ENCODE results near the gene ANKS1A. TPM values are rescaled to one million over a fixed set of nuclear protein-coding genes. Genes with fewer than 3 reads are reported as not detected.
A peak's percentile ranks its signal among the peaks of the same experiment; 100 is the strongest.

ANKS1A gene
- polyA plus RNA-seq, 3 donors from 2014 or later, result 1.3 to 4.3 (median 1.6) TPM

GRCh38 chr6:34941421-34941820 lies 52.4 kb downstream of the ANKS1A start:
- no peak overlapping the region for H3K27ac Mint-ChIP-seq
- H3K9me3 Mint-ChIP-seq, result no peaks in the 10 kb centered on the region
- H3K4me1 Mint-ChIP-seq, result peaks cover 0 to 10% of the 10 kb centered on the region in 2 donors
- no peak overlapping the region for H3K4me3 Mint-ChIP-seq
- no peaks in the 10 kb centered on the region for H3K36me3 Mint-ChIP-seq
- DNase-seq, result no peak
- H3K27me3 Mint-ChIP-seq (ENCODE audit: low read depth in 3 of 3), result no peaks in the 10 kb centered on the region

- Mint-ChIP-seq H3K36me3 (no peaks in the 10 kb centered on the region), H3K4me3 (no peak overlapping the region), H3K27me3 (ENCODE audit: low read depth in 3 of 3) (no peaks in the 10 kb centered on the region), H3K9me3 (no peaks in the 10 kb centered on the region), H3K4me1 (peaks cover 0 to under 1% of the 10 kb centered on the region in 2 donors), H3K27ac (no peak overlapping the region)
- DNase-seq, result no peak
Measured at GRCh38 chr6:34945317-34945716, 56.3 kb downstream of the ANKS1A start.

- Mint-ChIP-seq H3K27me3 (ENCODE audit: low read depth in 3 of 3) (no peaks in the 10 kb centered on the region), H3K9me3 (no peaks in the 10 kb centered on the region), H3K27ac (no peak overlapping the region), H3K36me3 (no peaks in the 10 kb centered on the region), H3K4me1 (no peaks in the 10 kb centered on the region), H3K4me3 (no peak overlapping the region)
- DNase-seq, result no peak
Measured at GRCh38 chr6:34947561-34947960, 58.5 kb downstream of the ANKS1A start.

- H3K27me3 Mint-ChIP-seq (ENCODE audit: low read depth in 3 of 3), result no peaks in the 10 kb centered on the region
- H3K36me3 Mint-ChIP-seq, result no peaks in the 10 kb centered on the region
- H3K4me3 Mint-ChIP-seq, result no peak overlapping the region
- DNase-seq, result no peak
- no peaks in the 10 kb centered on the region for H3K4me1 Mint-ChIP-seq
- H3K27ac Mint-ChIP-seq, result no peak overlapping the region
- H3K9me3 Mint-ChIP-seq, result no peaks in the 10 kb centered on the region
Measured at GRCh38 chr6:34949636-34950035, 60.6 kb downstream of the ANKS1A start.

- H3K4me3 Mint-ChIP-seq, result no peak overlapping the region
- no peaks in the 10 kb centered on the region for H3K4me1 Mint-ChIP-seq
- no peaks in the 10 kb centered on the region for H3K27me3 Mint-ChIP-seq (ENCODE audit: low read depth in 3 of 3)
- H3K9me3 Mint-ChIP-seq, result no peaks in the 10 kb centered on the region
- no peaks in the 10 kb centered on the region for H3K36me3 Mint-ChIP-seq
- no peak overlapping the region for H3K27ac Mint-ChIP-seq
- no peak for DNase-seq
Measured at GRCh38 chr6:34950849-34951248, 61.8 kb downstream of the ANKS1A start.

GRCh38 chr6:34951731-34952130 lies 62.7 kb downstream of the ANKS1A start:
- no peak overlapping the region for H3K4me3 Mint-ChIP-seq

GRCh38 chr6:34953061-34954025 lies 64.3 kb downstream of the ANKS1A start:
- no peak for DNase-seq
- Mint-ChIP-seq H3K27ac (peak overlapping the region in 1 of 6 donors; percentile 6), H3K9me3 (no peaks in the 10 kb centered on the region), H3K27me3 (ENCODE audit: low read depth in 3 of 3) (peaks cover 0 to 1% (median 0%) of the 10 kb centered on the region in 3 donors), H3K4me1 (no peaks in the 10 kb centered on the region), H3K36me3 (no peaks in the 10 kb centered on the region), H3K4me3 (no peak overlapping the region)

More at GRCh38 chr6:34951731-34952130, 62.7 kb downstream of the ANKS1A start:
- no peaks in the 10 kb centered on the region for H3K27me3 Mint-ChIP-seq (ENCODE audit: low read depth in 3 of 3)
- no peaks in the 10 kb centered on the region for H3K9me3 Mint-ChIP-seq
- no peak for DNase-seq
- no peak overlapping the region for H3K27ac Mint-ChIP-seq
- no peaks in the 10 kb centered on the region for H3K36me3 Mint-ChIP-seq
- no peaks in the 10 kb centered on the region for H3K4me1 Mint-ChIP-seq

GRCh38 chr6:34955442-34955841 lies 66.4 kb downstream of the ANKS1A start:
- Mint-ChIP-seq H3K4me3 (no peak overlapping the region), H3K9me3 (no peaks in the 10 kb centered on the region), H3K4me1 (no peaks in the 10 kb centered on the region), H3K27me3 (ENCODE audit: low read depth in 3 of 3) (peaks cover 0 to 1% (median 0%) of the 10 kb centered on the region in 3 donors), H3K27ac (no peak overlapping the region), H3K36me3 (no peaks in the 10 kb centered on the region)
- DNase-seq, result no peak

GRCh38 chr6:34957231-34957783 lies 68.3 kb downstream of the ANKS1A start:
- no peak for DNase-seq
- no peak overlapping the region for H3K4me3 Mint-ChIP-seq
- peaks cover 0 to 1% (median 0%) of the 10 kb centered on the region in 3 donors for H3K27me3 Mint-ChIP-seq (ENCODE audit: low read depth in 3 of 3)
- H3K27ac Mint-ChIP-seq, result peak overlapping the region in 2 of 6 donors; percentile 11 to 41
- no peaks in the 10 kb centered on the region for H3K9me3 Mint-ChIP-seq
- no peaks in the 10 kb centered on the region for H3K4me1 Mint-ChIP-seq
- no peaks in the 10 kb centered on the region for H3K36me3 Mint-ChIP-seq

GRCh38 chr6:34958734-34959133 lies 69.7 kb downstream of the ANKS1A start:
- Mint-ChIP-seq H3K36me3 (no peaks in the 10 kb centered on the region), H3K27ac (no peak overlapping the region), H3K9me3 (no peaks in the 10 kb centered on the region), H3K4me3 (no peak overlapping the region), H3K27me3 (ENCODE audit: low read depth in 3 of 3) (peaks cover 0 to 1% (median 0%) of the 10 kb centered on the region in 3 donors), H3K4me1 (no peaks in the 10 kb centered on the region)
- DNase-seq, result no peak

GRCh38 chr6:34959224-34959623 lies 70.2 kb downstream of the ANKS1A start:
- no peaks in the 10 kb centered on the region for H3K4me1 Mint-ChIP-seq

GRCh38 chr6:34961082-34961481 lies 72.0 kb downstream of the ANKS1A start:
- Mint-ChIP-seq H3K9me3 (no peaks in the 10 kb centered on the region), H3K27me3 (ENCODE audit: low read depth in 3 of 3) (peaks cover 0 to 1% (median 0%) of the 10 kb centered on the region in 3 donors), H3K4me1 (no peaks in the 10 kb centered on the region), H3K4me3 (no peak overlapping the region), H3K36me3 (no peaks in the 10 kb centered on the region), H3K27ac (no peak overlapping the region)
- DNase-seq, result no peak

More at GRCh38 chr6:34959224-34959623, 70.2 kb downstream of the ANKS1A start:
- no peak for DNase-seq
- H3K4me3 Mint-ChIP-seq, result no peak overlapping the region
- peaks cover 0 to 1% (median 0%) of the 10 kb centered on the region in 3 donors for H3K27me3 Mint-ChIP-seq (ENCODE audit: low read depth in 3 of 3)
- H3K36me3 Mint-ChIP-seq, result no peaks in the 10 kb centered on the region
- no peaks in the 10 kb centered on the region for H3K9me3 Mint-ChIP-seq
- H3K27ac Mint-ChIP-seq, result no peak overlapping the region

- Mint-ChIP-seq H3K27ac (peak overlapping the region in 1 of 6 donors; percentile 25), H3K9me3 (no peaks in the 10 kb centered on the region), H3K4me1 (no peaks in the 10 kb centered on the region), H3K27me3 (ENCODE audit: low read depth in 3 of 3) (peaks cover 0 to 1% (median 0%) of the 10 kb centered on the region in 3 donors), H3K4me3 (no peak overlapping the region), H3K36me3 (no peaks in the 10 kb centered on the region)
- no peak for DNase-seq
Measured at GRCh38 chr6:34961574-34961973, 72.5 kb downstream of the ANKS1A start.

GRCh38 chr6:34964564-34964963 lies 75.5 kb downstream of the ANKS1A start:
- peaks cover 1 to 8% (median 1%) of the 10 kb centered on the region in 3 donors for H3K36me3 Mint-ChIP-seq
- H3K27me3 Mint-ChIP-seq (ENCODE audit: low read depth in 3 of 3), result no peaks in the 10 kb centered on the region
- H3K9me3 Mint-ChIP-seq, result no peaks in the 10 kb centered on the region
- H3K4me1 Mint-ChIP-seq, result no peaks in the 10 kb centered on the region
- H3K27ac Mint-ChIP-seq, result no peak overlapping the region
- no peak overlapping the region for H3K4me3 Mint-ChIP-seq
- no peak for DNase-seq

Data from immature natural killer cell (primary cell).